Esophagus (tissue), 2 donors: Measurements from ENCODE around the gene PTH. TPM values are rescaled to one million over a fixed set of nuclear protein-coding genes. Genes with fewer than 3 reads are reported as not detected.

Experiments
- H3K27ac ChIP-seq, 2 donors: one replicate each; pipeline ENCODE4 v1.5.1; 2013; ENCODE audit warnings: low read depth in 2 of 2, mild to moderate bottlenecking in 2 of 2, inconsistent platforms in 1 of 2, low read length in 1 of 2, moderate library complexity in 1 of 2
- H3K27me3 ChIP-seq, 2 donors: one replicate each; pipeline ENCODE4 v1.6.1; 2013; ENCODE audit warnings: low read length in 2 of 2, control low read depth in 1 of 2, mild to moderate bottlenecking in 1 of 2; ENCODE audit not compliant: insufficient read depth in 2 of 2, control insufficient read depth in 1 of 2
- H3K36me3 ChIP-seq, 2 donors: one replicate each; pipeline ENCODE4 v1.6.1; 2013; ENCODE audit warnings: low read length in 1 of 2; ENCODE audit not compliant: control insufficient read depth in 2 of 2, insufficient read depth in 2 of 2
- H3K4me1 ChIP-seq, 2 donors: one replicate each; pipeline ENCODE4 v1.6.1; 2013; ENCODE audit warnings: low read length in 1 of 2; ENCODE audit not compliant: control insufficient read depth in 2 of 2, insufficient read depth in 2 of 2
- H3K4me3 ChIP-seq, 2 donors: one replicate each; pipeline ENCODE4 v1.5.1; 2013; ENCODE audit warnings: low read length in 2 of 2, mild to moderate bottlenecking in 2 of 2, low read depth in 1 of 2, moderate library complexity in 1 of 2
- H3K9me3 ChIP-seq, 2 donors: one replicate each; pipeline ENCODE4 v1.6.1; 2013; ENCODE audit warnings: mild to moderate bottlenecking in 2 of 2, low read depth in 1 of 2, low read length in 1 of 2, moderate library complexity in 1 of 2; ENCODE audit not compliant: control insufficient read depth in 2 of 2, insufficient read depth in 1 of 2
- WGBS, 2 donors: extraction: QIAGEN DNeasy Blood & Tissue Kit; methylation state at CpG; one replicate each; pipeline ENCODE4 v1.1.7; 2013; 5-methylcytosine and 5-hydroxymethylcytosine counted together
- polyA plus RNA-seq, 2 donors: library from polyadenylated mRNA; stranded (reverse); fragments of 200-250 nt; gene quantifications; one replicate each; pipeline ENCODE4 v1.2.3, GENCODE V29; 2013
- donor health status: healthy with polysubstance abuse.
- donor health status: Bipolar disorder and iron deficiency.

Gene PTH
- polyA plus RNA-seq, result not detected

GRCh38 chr11:13495929-13496328, at the start of gene PTH:
Gene PTH, minus strand, starts transcription at chr11:13495997. Its CDS starts 3,142 bp downstream, at chr11:13492855.
- Histone ChIP-seq H3K27ac (no peak within 1 kb of the TSS), H3K9me3 (no peaks in the 10 kb centered on the region), H3K27me3 (no peaks in the 10 kb centered on the region), H3K4me3 (no peak within 1 kb of the TSS), H3K36me3 (no peaks in the 10 kb centered on the region), H3K4me1 (no peaks in the 10 kb centered on the region)
- WGBS, 2 donors, result 78 to 80% methylated on average over 3 of the region's 3 CpGs

GRCh38 chr11:13538044-13538443, 42.2 kb upstream of the PTH start:
- no peak overlapping the region for H3K27ac ChIP-seq
- no peaks in the 10 kb centered on the region for H3K27me3 ChIP-seq
- H3K4me3 ChIP-seq, result no peak overlapping the region
- H3K9me3 ChIP-seq, result no peaks in the 10 kb centered on the region
- H3K36me3 ChIP-seq, result no peaks in the 10 kb centered on the region
- peaks cover 0 to 2% of the 10 kb centered on the region in 2 donors for H3K4me1 ChIP-seq
- WGBS, 2 donors, result 55 to 68% methylated on average over 1 of the region's 1 CpG

GRCh38 chr11:13535819-13536218, 40.0 kb upstream of the PTH start:
- no peak overlapping the region for H3K4me3 ChIP-seq
- H3K9me3 ChIP-seq, result no peaks in the 10 kb centered on the region
- H3K27ac ChIP-seq, result no peak overlapping the region
- H3K27me3 ChIP-seq, result no peaks in the 10 kb centered on the region
- peaks cover 0 to 2% of the 10 kb centered on the region in 2 donors for H3K4me1 ChIP-seq
- no peaks in the 10 kb centered on the region for H3K36me3 ChIP-seq
- 44 to 45% methylated on average over 2 of the region's 2 CpGs for WGBS, 2 donors

DNA sequence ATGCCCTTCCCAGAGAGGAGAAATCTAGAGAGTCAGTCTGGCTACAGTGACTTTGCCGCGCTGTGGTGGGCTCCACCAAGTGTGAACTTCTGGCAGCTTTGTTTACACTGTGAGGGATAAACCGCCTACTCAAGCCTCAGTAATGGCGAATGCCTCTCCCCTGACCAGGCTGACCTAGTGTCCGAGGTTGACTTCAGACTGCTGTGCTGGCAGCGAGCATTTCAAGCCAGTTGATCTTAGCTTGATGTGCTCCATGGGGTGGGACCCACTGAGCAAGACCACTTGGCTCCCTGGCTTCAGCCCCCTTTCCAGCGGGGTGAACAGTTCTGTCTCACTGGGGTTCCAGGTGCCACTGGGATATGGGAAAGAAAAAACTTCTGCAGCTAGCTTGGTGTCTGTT, 38.6 kb upstream of the PTH start:
- Histone ChIP-seq H3K36me3 (no peaks in the 10 kb centered on the region), H3K27me3 (no peaks in the 10 kb centered on the region), H3K9me3 (no peaks in the 10 kb centered on the region), H3K27ac (no peak overlapping the region), H3K4me3 (no peak overlapping the region), H3K4me1 (peaks cover 0 to 2% of the 10 kb centered on the region in 2 donors)
- 62 to 74% methylated on average over 7 of the region's 7 CpGs for WGBS, 2 donors

GRCh38 chr11:13525257-13525656, 29.5 kb upstream of the PTH start:
- WGBS, 2 donors, result 69 to 74% methylated on average over 2 of the region's 2 CpGs
- no peaks in the 10 kb centered on the region for H3K27me3 ChIP-seq
- no peak overlapping the region for H3K4me3 ChIP-seq
- no peaks in the 10 kb centered on the region for H3K4me1 ChIP-seq
- H3K36me3 ChIP-seq, result no peaks in the 10 kb centered on the region
- no peaks in the 10 kb centered on the region for H3K9me3 ChIP-seq
- no peak overlapping the region for H3K27ac ChIP-seq

GRCh38 chr11:13503393-13503792, 7.6 kb upstream of the PTH start:
- no peak overlapping the region for H3K4me3 ChIP-seq
- no peaks in the 10 kb centered on the region for H3K9me3 ChIP-seq
- H3K36me3 ChIP-seq, result no peaks in the 10 kb centered on the region
- H3K4me1 ChIP-seq, result no peaks in the 10 kb centered on the region
- H3K27me3 ChIP-seq, result no peaks in the 10 kb centered on the region
- no peak overlapping the region for H3K27ac ChIP-seq
- WGBS, 2 donors, result 88 to 93% methylated on average over 1 of the region's 1 CpG

GRCh38 chr11:13502492-13502891, 6.7 kb upstream of the PTH start:
- no peak overlapping the region for H3K27ac ChIP-seq
- 53 to 61% methylated on average over 1 of the region's 1 CpG for WGBS, 2 donors
- no peaks in the 10 kb centered on the region for H3K9me3 ChIP-seq
- H3K4me1 ChIP-seq, result no peaks in the 10 kb centered on the region
- H3K4me3 ChIP-seq, result no peak overlapping the region
- H3K27me3 ChIP-seq, result no peaks in the 10 kb centered on the region
- H3K36me3 ChIP-seq, result no peaks in the 10 kb centered on the region

GRCh38 chr11:13494051-13494450, 1.7 kb downstream of the PTH start:
- Histone ChIP-seq H3K4me3 (no peak overlapping the region), H3K27me3 (no peaks in the 10 kb centered on the region), H3K36me3 (no peaks in the 10 kb centered on the region), H3K27ac (no peak overlapping the region), H3K9me3 (no peaks in the 10 kb centered on the region), H3K4me1 (no peaks in the 10 kb centered on the region)
- 56 to 58% methylated on average over 3 of the region's 3 CpGs for WGBS, 2 donors

DNA sequence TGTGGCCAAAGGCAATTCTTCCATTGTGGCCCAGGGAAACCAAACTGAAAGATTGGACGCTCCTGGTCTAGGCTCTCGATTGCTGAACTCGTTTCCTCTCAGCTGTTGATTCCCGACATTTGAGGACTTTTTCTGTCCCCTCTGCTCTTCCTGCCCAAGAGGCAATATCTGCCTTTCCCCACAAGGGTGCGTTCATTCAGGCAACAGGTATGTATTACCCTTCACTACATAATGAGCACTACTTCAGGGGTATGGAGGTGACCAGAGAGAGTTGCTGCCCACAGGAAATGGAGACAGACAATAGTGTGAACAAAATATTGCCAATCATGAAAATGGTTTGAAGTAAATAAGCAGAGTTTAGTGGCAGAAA, 8.2 kb downstream of the PTH start:
- WGBS, 2 donors, result 58 to 62% methylated on average over 5 of the region's 5 CpGs
- H3K27ac ChIP-seq, result no peak overlapping the region
- H3K27me3 ChIP-seq, result no peaks in the 10 kb centered on the region
- H3K36me3 ChIP-seq, result no peaks in the 10 kb centered on the region
- H3K4me3 ChIP-seq, result no peak overlapping the region
- no peaks in the 10 kb centered on the region for H3K9me3 ChIP-seq
- H3K4me1 ChIP-seq, result peaks cover 0 to 3% of the 10 kb centered on the region in 2 donors

GRCh38 chr11:13486926-13487660, 8.7 kb downstream of the PTH start:
- no peaks in the 10 kb centered on the region for H3K36me3 ChIP-seq
- H3K27ac ChIP-seq, result no peak overlapping the region
- no peaks in the 10 kb centered on the region for H3K9me3 ChIP-seq
- WGBS, 2 donors, result 55 to 62% methylated on average over 26 of the region's 26 CpGs
- peaks cover 0 to 3% of the 10 kb centered on the region in 2 donors for H3K4me1 ChIP-seq
- H3K27me3 ChIP-seq, result no peaks in the 10 kb centered on the region
- no peak overlapping the region for H3K4me3 ChIP-seq
